ENCODE data around the gene PRMT5.
A peak's percentile ranks its signal among the peaks of the same experiment; 100 is the strongest.
"Not testable (repeated sequence)": the region's sequence is repeated elsewhere in the genome, so short reads cannot be mapped to it uniquely, and the experiment has no call there.

PRMT5 gene

DNA sequence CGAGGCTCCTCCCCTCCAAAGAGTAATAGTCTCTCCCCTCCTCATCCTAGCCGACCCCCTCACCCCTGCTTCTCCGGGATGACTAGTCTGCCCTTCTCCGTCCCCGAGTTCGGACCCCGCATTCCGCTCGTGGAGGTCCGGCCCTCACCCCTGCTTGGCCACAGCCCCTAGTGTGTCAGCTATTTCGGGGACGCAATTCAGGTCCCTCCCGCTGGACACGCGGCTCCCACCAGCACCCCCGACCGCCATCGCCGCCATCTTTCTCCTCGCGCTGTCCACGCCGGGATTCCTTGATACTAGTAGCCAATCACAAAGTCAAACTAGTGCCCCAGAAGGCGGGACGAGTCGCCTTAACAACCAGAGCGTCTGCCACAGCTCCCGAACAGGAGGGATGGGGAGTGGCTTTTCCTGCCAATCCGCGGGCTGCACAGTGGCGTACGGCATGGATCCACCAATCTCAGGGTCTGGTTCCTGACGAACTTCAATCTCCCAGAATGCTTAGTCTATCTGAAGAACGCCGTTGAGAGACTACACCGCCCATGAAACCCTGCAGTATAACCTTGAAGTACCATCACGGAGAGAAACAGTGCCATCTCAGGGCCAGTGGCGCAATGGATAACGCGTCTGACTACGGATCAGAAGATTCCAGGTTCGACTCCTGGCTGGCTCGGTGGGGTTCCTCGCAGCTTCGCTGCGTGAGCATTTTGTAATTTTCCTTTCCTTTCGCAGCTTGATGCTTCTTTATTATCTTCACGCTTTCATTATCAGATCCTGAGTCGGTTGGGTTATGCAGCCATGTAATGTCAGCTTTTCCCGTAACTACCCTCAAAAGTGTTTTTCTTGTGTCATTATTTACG lies at the start of gene PRMT5:
TSS of gene PRMT5 (minus strand) at position 273 of the 857 bp plus-strand sequence. CDS start at position 258, 15 bp downstream.
- peak; percentile 94 for DNase-seq (ENCODE audit: low spot score)

DNA sequence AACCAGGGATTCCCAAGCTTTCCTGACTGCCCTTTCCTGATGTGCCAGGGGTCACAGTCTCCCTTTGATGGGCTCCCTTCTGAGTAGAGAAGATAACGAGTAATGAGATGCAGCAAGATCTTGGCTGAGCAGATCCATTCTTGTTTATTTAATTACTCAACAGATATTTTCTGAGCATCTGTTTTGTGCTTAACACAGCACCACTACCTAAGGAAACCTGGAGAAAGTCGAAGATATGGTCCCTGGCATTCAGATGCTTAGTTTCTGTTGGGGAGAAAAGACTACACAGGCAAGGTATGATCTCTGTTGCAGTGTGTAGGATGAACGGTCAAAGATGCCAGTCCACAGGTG lies 49.3 kb upstream of the PRMT5 start:
- DNase-seq (ENCODE audit: low spot score) = no peak

DNA sequence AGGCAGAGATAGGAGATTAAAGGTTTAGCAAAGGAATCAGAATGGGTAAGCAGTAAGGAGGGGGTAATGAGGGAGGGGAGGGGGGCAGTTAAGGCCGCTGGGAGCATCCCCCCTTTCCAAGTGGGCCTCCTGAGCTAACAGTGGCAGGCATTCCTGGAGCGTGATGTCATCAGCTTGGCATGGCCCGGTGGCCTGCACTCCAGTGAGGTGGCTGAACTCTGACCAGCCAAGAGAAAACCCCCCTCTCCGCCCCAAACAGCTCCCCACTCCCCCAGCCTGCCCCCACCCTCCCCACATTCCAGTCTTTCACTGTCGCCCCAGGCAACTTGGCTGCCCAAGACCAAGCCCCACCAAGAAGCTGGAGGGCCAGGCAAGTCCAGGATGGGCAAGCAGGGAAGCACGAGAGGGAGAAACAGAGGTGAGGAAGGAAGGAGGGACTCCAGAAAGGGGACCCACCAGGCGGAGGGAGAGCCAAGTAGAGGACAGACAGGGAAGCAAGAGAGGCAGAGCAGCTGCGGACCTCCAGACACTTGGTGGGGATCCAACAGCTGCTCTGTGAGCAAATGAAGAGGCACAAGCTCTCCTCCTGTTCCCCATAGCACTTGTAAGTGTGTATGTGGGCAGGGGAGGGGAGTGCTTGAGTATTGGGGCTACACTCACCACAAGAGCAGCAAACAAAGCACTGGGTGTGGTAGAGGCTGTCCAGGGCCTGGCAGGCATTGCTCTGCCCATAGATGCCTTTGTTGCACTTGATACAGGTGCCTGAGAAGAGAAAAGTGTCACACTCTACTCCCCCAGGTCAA lies 48.7 kb upstream of the PRMT5 start:
- DNase-seq (ENCODE audit: low spot score) = peak; percentile 87

DNA sequence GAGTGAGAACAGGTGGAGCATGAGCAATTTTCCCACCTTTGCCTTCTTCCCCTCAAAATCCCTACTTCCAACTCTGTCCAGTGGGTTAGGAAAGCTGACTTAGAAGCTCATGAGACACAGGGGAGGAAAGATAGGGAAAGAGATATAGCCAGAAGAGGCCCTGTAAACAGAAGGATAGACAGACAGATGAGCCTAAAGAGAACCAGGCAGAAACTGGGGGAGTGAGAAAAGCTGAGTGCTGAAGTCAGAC lies 48.2 kb upstream of the PRMT5 start:
- no peak for DNase-seq (ENCODE audit: low spot score)

DNA sequence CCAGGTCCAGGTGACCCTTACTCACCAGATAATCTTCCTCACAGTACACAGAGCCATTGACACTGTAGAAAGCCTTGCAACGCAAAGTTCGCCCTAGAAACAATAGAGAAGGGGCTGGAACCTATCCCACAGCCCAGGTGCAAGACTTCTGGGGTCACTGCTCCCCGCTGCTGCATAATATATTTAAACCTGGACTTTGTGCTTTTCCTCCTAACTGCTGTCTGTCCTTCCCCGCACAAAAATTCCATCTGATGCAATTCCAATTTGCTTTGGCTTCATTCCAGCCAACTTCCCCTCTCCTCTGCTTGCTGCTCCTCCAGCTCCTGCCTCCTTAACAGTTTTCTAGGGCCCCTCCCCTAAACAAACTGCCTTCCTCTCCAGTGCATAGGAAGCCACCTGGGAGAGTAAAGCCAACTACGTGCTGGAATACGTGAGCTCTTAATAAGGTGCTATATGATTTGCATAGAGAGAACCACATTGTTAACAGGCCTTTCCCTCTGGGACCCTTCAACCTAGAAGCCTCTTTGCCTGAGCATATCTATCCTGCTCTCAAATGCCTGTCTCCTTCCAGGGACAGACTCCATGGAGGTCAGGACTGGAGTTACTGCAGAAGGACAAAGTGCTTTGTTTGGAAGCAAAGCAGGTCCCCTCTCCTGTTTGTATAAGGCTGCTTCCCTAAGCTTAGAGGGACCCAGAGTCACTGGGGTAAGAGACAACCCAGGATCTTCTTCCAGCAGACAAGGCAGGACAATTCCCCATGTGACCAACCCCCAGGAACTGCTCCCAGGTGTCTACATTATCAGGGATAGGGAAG lies 47.7 kb upstream of the PRMT5 start:
- no peak for DNase-seq (ENCODE audit: low spot score)

DNA sequence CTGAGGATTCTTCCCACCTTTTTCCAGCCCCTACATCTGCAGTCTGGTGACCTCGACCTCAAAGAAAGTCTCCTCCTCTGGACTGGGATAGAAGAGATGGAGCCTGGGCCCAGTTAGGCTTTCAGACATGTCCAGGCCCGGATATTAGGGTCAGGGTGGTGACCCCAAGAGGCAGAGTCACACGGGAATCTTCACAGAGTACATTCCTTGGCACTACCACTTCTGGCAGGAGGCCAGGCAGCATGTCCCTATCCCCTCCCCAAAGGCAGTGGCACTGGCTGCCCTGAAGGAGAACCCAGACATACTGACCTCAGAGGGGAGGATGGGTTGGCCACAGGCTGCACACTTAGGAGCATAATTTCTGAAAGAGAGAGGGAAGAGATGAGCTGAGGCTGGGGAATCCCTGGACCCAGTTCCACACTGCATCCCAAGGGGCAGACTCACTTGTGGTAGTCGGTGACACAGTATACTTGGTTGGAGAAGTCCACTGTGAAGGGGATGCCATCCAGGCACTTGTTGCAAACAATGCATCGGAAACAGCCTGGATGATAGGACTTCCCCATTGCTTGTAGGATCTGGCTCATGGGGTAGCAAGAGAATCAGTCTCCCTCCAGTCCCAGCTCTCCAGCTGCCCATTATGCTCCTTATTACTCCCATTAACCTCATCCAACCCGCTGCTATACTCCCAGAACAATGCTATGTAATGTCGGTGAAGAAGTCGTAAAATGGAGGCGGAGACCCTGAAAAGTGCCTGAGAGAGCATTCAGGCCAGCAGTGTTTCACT lies 45.5 kb upstream of the PRMT5 start:
- DNase-seq (ENCODE audit: low spot score) = no peak

DNA sequence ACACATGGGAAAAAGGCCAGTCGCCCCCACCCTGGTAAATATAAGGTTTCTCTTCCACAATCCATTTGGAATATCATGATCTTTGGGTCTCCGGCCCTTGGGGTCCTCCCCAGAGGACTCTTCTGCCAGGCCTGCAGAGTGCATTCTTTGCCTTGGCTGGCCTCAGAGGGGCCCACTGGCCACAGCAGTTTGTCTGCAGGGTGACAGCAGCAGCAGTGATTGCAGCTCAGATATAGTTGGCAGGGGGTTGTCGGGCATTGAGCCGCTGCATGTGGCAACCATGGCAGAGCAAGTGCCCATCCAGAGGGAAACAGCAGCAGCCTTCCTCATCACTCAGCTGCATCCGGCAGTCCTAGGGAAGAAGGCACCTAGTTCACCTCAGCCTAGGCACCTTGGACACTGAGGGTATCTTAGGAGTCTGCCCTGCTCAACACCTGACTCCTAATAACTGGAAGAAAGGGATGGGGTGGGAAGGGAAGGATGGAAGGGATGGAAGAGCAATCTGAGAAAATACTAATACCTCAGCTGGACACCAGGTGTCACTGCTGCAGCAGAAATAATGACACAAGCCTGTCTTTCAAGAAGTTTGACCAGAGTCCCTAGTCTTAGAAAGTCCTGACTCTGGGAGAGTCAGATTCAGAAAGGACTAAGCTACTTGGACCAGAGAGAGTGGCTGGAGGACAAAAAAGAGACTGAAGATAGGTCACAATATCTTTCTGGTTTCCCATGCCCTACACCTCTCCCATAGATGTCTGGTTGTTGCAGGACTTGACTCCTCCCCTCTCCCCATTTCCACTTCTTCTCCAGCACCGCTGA lies 44.2 kb upstream of the PRMT5 start:
- DNase-seq (ENCODE audit: low spot score) = peak; percentile 52

DNA sequence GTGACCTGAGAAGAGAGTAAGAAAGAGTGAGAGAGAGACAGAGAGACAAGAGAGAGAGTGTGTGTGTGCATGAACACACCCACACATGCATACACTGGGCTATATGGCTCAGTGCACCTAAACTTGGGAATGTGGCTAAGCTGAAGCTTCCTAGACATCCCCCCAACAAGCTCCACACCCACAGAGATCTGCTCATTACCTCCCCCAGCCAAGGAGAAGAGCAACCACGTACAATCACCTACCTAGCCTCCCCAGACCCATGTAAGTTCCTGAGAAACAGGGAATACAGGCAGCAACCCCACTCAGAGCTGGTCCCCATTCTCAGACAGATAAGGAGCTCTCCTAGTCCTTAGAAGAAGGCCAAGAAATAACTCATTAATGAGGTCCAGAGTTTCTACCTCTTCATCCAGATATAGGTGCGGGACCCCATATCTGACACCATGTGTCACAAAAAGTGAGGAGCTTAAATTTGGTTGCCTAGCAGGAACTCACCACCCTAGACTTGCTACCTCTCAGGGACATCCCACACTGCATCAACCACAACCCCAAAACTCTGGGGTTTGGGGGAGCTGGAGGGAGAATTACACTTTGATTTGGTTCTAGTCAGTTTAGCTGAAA lies 43.2 kb upstream of the PRMT5 start:
- no peak for DNase-seq (ENCODE audit: low spot score)

DNA sequence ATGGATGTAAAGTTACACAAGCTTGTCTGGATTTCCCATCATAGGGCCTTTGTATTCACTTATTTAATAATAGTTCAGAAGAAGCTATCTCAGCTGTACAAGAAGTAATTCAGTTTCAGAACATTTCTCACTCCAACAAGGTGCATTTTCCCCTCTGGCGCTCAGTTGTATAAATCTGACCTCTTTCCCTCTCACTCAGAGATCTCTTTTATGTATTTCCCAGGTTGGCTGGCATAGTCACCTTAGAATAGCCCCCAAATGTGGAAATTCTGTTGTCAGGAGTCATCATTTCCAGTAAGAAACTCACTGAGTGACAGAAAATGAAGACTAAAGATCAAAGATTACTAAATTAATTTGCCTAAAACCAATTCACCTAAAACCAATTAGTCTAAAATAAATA lies 42.0 kb upstream of the PRMT5 start:
- no peak for DNase-seq (ENCODE audit: low spot score)

DNA sequence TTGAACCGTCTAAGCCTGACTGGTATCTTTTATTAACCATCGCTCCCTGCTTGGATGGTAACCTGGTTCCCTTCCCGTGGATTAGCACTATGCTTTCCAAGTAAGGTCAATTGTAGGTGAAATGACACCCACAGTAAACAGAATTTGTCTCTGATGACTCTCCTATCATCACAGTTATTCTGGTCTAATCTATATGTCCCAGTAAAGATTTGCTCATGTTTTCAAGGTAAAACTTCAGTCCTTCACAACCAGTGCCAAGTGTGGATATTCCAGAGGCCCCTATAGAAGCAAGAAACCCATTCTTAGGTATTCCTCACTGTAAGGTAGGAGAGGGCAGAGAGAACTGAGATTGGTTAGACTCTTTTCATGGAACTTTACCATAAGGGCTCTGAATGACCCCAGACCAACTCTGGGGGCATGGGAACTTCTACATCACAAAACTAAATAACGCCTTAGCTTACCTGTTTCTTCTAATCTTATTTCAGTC lies 37.6 kb upstream of the PRMT5 start:
- no peak for DNase-seq (ENCODE audit: low spot score)

DNA sequence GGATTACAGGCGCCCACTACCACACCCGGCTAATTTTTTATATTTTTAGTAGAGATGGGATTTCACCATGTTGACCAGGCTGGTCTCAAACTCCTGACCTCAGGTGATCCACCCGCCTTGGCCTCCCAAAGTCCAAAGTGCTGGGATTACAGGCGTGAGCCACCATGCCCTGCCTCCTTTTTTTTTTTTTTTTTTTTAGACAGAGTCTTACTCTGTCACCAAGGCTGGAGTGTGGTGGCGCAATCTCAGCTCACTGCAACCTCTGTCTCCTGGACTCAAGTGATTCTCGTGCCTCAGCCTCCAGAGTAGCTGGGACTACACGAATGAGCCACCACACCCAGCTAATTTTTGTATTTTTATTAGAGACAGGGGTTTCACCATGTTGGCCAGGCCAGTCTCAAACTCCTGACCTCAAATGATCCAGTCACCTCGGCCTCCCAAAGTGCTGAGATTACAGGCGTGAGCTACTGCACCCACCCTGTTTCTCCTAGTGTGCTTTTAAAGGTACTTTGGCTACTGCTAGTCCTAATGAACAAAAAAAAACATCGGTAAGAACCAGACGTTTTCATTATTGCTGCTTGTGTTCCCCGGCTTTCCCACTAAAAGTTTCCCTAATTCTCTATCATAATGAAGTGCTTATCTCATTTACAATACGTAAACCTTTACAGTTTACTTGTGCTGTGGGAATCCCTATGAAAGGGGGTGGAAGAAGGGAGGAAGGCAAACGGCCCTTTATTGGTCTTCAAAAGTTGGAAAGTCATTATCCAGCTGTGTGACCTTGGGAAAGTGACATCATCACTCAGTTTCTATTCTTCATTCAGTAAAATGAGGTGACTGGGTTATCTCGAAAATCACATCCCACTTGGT lies 37.0 kb upstream of the PRMT5 start:
- not testable (repeated sequence) for DNase-seq (ENCODE audit: low spot score)

DNA sequence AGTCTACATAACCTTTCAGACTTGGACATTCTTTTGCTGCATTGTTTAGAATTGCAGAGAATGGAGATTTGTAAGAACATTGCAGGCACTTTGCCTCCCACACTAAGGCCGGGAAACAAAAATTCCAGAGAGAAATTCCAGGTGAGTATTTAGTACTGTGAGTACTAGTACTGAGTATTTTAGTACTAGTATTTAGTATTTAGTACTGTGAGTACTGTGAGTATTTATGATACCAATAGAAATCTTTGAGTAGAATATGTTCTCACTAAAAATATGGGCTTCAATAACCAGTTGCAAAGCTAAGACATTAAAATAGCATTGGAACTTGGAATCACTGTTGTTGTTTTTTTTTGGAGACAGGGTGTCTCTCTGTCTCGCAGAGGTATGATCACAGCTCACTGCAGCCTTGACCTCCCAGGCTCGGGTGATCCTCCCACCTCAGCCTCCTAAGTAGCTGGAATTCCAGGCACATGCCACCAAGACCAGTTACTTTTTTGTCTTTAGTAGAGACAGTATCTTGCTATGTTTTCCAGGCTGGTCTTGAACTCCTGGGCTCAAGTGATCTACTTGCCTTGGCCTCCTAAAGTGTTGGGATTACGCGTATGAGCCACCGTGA lies 33.0 kb upstream of the PRMT5 start:
- DNase-seq (ENCODE audit: low spot score) = no peak

DNA sequence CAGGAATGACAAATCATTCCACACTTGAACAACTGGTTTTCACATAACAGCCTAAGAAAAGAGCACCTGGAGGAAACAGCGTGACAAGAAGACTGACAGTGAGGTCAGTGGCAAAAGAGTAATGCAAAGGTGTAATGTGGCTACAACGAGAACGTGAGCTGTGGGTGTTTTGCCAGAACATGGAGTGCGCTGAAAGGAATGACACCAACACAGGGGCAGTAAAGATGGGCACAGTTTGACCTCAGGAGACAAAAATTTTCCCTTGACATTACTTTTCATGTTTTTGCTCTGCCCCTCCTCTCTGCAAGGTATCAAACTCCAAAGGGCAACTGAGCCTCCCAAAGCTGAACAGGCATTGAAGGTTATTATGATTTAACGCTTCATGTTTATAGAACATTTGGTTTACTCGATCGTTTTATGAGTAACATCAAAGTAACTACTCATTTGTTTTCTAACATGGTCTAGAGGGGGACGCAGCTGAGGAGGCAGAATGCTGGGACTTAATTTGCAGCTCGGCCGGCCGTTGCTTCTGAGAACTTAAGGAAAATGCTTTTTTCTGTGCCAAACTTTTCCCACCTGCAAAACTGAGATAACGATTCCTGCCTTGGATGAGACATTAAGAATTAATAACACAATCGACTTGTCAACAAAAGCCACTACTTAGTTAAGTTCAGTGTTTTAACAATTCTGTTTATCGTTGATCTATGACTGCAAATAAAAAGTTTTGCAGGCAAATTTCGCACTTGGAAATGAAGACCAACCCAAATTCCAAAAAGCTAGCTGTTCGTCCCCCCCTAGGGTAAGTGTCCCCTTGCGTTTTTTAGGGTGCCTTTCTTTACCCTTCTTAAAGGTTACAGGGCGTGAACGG lies 26.8 kb upstream of the PRMT5 start:
- DNase-seq (ENCODE audit: low spot score) = no peak

DNA sequence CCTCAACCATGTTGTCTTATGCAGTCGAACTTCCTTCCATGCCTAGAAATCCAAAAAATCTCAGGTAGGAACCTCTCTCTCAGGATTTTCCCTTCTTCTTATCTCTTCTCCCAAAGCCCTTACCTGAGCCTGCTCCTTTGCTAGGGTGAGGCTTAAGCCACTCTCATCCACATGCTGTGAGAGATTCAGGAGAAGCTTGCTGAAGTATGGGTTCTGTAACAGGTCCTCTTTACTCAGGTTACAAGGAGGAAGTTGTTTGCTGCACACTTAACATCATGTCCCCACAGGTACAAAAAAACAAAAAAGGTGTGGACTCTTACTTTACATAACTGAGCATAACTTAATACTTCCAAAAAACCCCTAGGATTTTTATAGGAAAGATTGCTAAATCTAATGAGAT lies 23.2 kb upstream of the PRMT5 start:
- no peak for DNase-seq (ENCODE audit: low spot score)

DNA sequence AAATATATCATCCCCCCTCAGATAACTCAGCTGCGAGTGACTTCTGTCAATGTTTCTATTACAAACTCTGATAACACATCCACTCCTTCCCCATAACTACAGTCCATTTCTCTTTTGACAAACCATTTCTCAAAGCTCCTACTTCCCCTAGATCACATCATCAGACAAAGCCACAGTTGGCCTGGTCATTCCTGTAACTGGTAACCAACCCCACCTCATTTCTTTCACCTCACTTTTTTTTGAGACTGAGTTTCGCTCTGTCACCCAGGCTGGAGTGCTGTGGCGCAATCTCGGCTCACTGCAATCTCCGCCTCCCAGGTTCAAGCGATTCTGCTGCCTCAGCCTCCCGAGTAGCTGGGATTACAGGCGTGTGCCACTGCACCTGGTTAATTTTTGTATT lies 22.6 kb upstream of the PRMT5 start:
- not testable (repeated sequence) for DNase-seq (ENCODE audit: low spot score)

DNA sequence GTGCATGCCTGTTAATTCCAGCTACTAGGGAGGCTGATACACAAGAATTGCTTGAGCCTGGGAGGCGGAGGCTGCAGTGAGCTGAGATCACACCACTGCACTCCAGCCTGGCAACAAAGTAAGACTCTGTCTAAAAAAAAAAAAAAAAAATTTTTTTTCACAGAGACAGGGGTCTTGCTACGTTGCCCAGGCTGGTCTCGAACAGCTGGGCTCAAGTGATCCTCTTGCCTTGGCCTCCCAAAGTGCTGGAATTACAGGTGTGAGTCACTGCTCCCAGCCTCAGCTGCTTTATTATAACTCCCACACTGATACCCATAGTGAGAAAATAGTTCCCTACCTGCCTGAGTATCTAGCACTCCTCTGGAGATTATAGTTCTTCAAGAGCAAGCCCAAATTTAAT lies 16.5 kb upstream of the PRMT5 start:
- DNase-seq (ENCODE audit: low spot score) = no peak

DNA sequence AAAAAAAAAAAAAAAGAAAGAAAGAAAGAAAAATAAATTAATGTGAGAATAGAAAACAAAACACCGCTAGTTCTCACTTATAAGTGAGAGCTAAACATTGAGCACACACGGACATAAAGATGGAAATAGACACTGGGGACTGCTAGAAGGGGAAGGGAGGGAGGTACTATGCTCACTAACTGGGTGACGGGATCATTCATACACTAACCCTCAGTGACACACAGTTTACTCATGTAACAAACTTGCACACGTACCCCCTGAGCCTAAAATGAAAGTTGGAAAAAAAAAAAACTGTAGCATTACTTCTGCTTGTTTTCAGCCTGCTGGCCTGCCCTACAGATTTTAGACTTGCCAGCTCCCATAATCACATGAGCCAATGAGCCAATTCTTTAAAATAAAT lies 10.5 kb upstream of the PRMT5 start:
- DNase-seq (ENCODE audit: low spot score) = no peak

DNA sequence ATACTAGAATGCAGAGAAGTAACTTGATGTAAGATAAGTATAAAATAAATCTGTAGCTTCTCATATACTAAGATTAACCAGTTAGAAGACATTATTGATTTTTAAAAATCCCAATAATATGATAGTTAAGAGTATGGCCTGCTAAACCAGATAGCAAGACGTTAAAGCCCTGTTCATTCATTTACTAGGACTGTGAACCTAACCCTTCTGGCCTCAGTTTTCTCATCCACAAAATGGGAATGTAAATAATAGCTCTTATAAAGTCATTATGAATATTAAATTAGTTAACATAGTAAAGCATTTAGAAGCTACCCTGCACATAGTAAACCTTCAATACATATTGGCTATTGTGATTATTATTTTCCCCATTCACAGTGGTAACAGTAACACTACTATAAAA lies 6.0 kb upstream of the PRMT5 start:
- DNase-seq (ENCODE audit: low spot score) = no peak
